K562 (cell line): ENCODE measurements around the gene SIDT1. TPM values are rescaled to one million over a fixed set of nuclear protein-coding genes. Genes with fewer than 3 reads are reported as not detected.

ENCODE experiments used
- ATAC-seq: fragments of 200-7000 bp; cut with Tn5 transposase; 3 replicates; pipeline ENCODE4 v1.9.1; 2020; ENCODE audit warnings: moderate library complexity
- BruUV-seq: library from RNA; stranded (reverse); fragments of 400-500 nt; replicated peaks from 2 replicates; lab custom pipeline; 2021; lab: Mats Ljungman, UMichigan
- CTCF ChIA-PET: fragments of 300-600 bp; formaldehyde crosslinking; extraction: SDS; loops from one replicate; lab custom pipeline; 2021; ENCODE audit warnings: low intra/inter-chr PET ratio; lab: Yijun Ruan, JAX
- POLR2A ChIA-PET: fragments of 300-600, 350-650 bp; sonication (Branson Sonifier 250); formaldehyde crosslinking; extraction: SDS; loops from one replicate; lab custom pipeline; 2021; ENCODE audit warnings: antibody characterized with exemption, inconsistent platforms; lab: Yijun Ruan, JAX
- DNase-seq, 4 experiments: peaks; one replicate each; pipeline versions ENCODE4 v3.0.0 to v3.0.0-alpha.2; 2011 to 2018; ENCODE audit warnings: low spot score in 3 of 4, mixed read lengths in 3 of 4; ENCODE audit errors: extremely low read depth in 1 of 4
- FAIRE-seq: peaks from 2 replicates; lab custom pipeline; 2011; peaks lifted over from hg19 to GRCh38; lab: Jason Lieb, UNC
- H2AFZ ChIP-seq: 2 replicates; pipeline ENCODE4 v1.6.0; 2011; ENCODE audit warnings: low read depth, low read length, control low read depth, inconsistent platforms
- H3K27ac ChIP-seq: fragments of 200-600 bp; 3 replicates; pipeline ENCODE4 v1.8.0; 2011; ENCODE audit warnings: low read depth, mild to moderate bottlenecking, control low read depth, inconsistent platforms, low read length, moderate library complexity, mixed read lengths; ENCODE audit errors: extremely low read depth
- H3K27me3 ChIP-seq, 2 experiments: fragments of 300-600 bp in 1 of 2; 2 replicates in 1 of 2; 3 replicates in 1 of 2; pipeline versions ENCODE4 v1.6.0 to v1.8.0; 2011; ENCODE audit warnings: inconsistent platforms in 2 of 2, low read length in 2 of 2, mild to moderate bottlenecking in 1 of 2, mixed read lengths in 1 of 2, moderate library complexity in 1 of 2; ENCODE audit not compliant: control insufficient read depth in 2 of 2, insufficient read depth in 2 of 2
- H3K36me3 ChIP-seq: fragments of 300-600 bp; 3 replicates; pipeline ENCODE4 v1.8.0; 2011; ENCODE audit warnings: mild to moderate bottlenecking, low read length, inconsistent platforms; ENCODE audit not compliant: control insufficient read depth, insufficient read depth
- H3K4me1 ChIP-seq, 2 experiments: fragments of 200-600 bp in 1 of 2; replicated peaks in 1 of 2; 2 replicates in 1 of 2; 3 replicates in 1 of 2; pipeline versions ENCODE4 v1.5.1 to v1.8.0; 2011; ENCODE audit warnings: inconsistent platforms in 2 of 2, low read length in 2 of 2, mild to moderate bottlenecking in 1 of 2, mixed read lengths in 1 of 2, moderate library complexity in 1 of 2; ENCODE audit not compliant: control insufficient read depth in 2 of 2, insufficient read depth in 2 of 2
- H3K4me2 ChIP-seq: 2 replicates; pipeline ENCODE4 v1.6.1; 2011; ENCODE audit warnings: low read length, control low read depth, inconsistent platforms, mixed read lengths; ENCODE audit not compliant: insufficient read depth
- H3K4me3 ChIP-seq: fragments of 200-600 bp; sonication (generic), shearing (Covaris generic); 2 replicates; pipeline ENCODE4 v1.5.1; 2016; ENCODE audit warnings: control low read depth, inconsistent platforms
- H3K79me2 ChIP-seq: fragments of 200-600 bp; 3 replicates; pipeline ENCODE4 v1.8.0; 2011; ENCODE audit warnings: low read length, inconsistent platforms; ENCODE audit not compliant: control insufficient read depth, insufficient read depth
- H3K9ac ChIP-seq, 2 experiments: 2 replicates each; pipeline versions ENCODE4 v1.6.0 to v1.6.1; 2011; ENCODE audit warnings: low read depth in 2 of 2, low read length in 2 of 2, control low read depth in 1 of 2, inconsistent platforms in 1 of 2, mild to moderate bottlenecking in 1 of 2, mixed read lengths in 1 of 2; ENCODE audit not compliant: insufficient read depth in 1 of 2
- H3K9me1 ChIP-seq: one replicate; pipeline ENCODE4 v1.6.0; 2011; ENCODE audit warnings: inconsistent platforms, mild to moderate bottlenecking, low read length, moderate library complexity; ENCODE audit not compliant: control insufficient read depth, insufficient read depth
- H3K9me3 ChIP-seq: replicated peaks from 2 replicates; pipeline ENCODE4 v1.5.1; 2011; ENCODE audit warnings: low read depth, low read length, inconsistent platforms; ENCODE audit not compliant: control insufficient read depth, insufficient read depth
- H4K20me1 ChIP-seq: replicated peaks from 2 replicates; pipeline ENCODE4 v1.6.1; 2011; ENCODE audit warnings: low read length, inconsistent platforms, mixed read lengths; ENCODE audit not compliant: control insufficient read depth, insufficient read depth
- CHCHD3 ChIP-seq: fragments of 250-450 bp; sonication (Bioruptor Pico); IDR thresholded peaks from 2 replicates; pipeline ENCODE4 v2.1.2; 2022; ENCODE audit warnings: mild to moderate bottlenecking
- DMBX1 ChIP-seq: fragments of 250-450 bp; sonication (Bioruptor Pico); IDR thresholded peaks from 2 replicates; pipeline ENCODE4 v1.8.0; 2022; ENCODE audit warnings: inconsistent platforms, mild to moderate bottlenecking, moderate library complexity, borderline replicate concordance
- DNMT1 ChIP-seq: fragments of 450-650 bp; IDR thresholded peaks from 2 replicates; pipeline ENCODE4 v1.6.1; 2016; ENCODE audit warnings: antibody characterized with exemption, mild to moderate bottlenecking
- FOXK2 ChIP-seq, 2 experiments: fragments of 450-650 bp; IDR thresholded peaks in 1 of 2; conservative IDR thresholded peaks in 1 of 2; 2 replicates each; pipeline ENCODE4 v1.6.1; 2016; ENCODE audit warnings: low read depth in 2 of 2, mild to moderate bottlenecking in 1 of 2
- NFATC3 ChIP-seq: fragments of 450-650 bp; IDR thresholded peaks from 2 replicates; pipeline ENCODE4 v1.6.1; 2017; ENCODE audit warnings: mild to moderate bottlenecking
- NR2F6 ChIP-seq: fragments of 450-650 bp; formaldehyde crosslinking; IDR thresholded peaks from 2 replicates; pipeline ENCODE4 v1.4.0; 2020; ENCODE audit warnings: mild to moderate bottlenecking
- PTBP1 ChIP-seq: fragments of 200-400 bp; formaldehyde crosslinking; IDR thresholded peaks from 2 replicates; pipeline ENCODE4 v1.6.1; 2017; ENCODE audit warnings: low read depth, low read length
- SREBF2 ChIP-seq: sonication (generic); formaldehyde crosslinking; IDR thresholded peaks from 2 replicates; pipeline ENCODE4 v1.4.0; 2020; ENCODE audit warnings: mild to moderate bottlenecking, missing genetic modification reagents
- TCF7 ChIP-seq: sonication (generic); IDR thresholded peaks from 2 replicates; pipeline ENCODE4 v1.6.1; 2016; ENCODE audit warnings: antibody characterized with exemption, borderline replicate concordance
- THRAP3 ChIP-seq: fragments of 450-650 bp; IDR thresholded peaks from 2 replicates; pipeline ENCODE4 v1.6.1; 2016; ENCODE audit warnings: mild to moderate bottlenecking, inconsistent platforms, borderline replicate concordance
- TOE1 ChIP-seq, 2 experiments: fragments of 450-650 bp in 1 of 2; sonication (generic) in 1 of 2; formaldehyde crosslinking in 1 of 2; IDR thresholded peaks; 2 replicates each; pipeline versions ENCODE4 v1.7.1 to v1.8.0; 2016 to 2022; ENCODE audit warnings: borderline replicate concordance in 2 of 2, mild to moderate bottlenecking in 2 of 2, antibody characterized with exemption in 1 of 2, inconsistent platforms in 1 of 2, low read depth in 1 of 2, missing genetic modification reagents in 1 of 2, moderate library complexity in 1 of 2
- U2AF1 ChIP-seq: fragments of 200-400 bp; formaldehyde crosslinking; optimal IDR thresholded peaks from 2 replicates; pipeline ENCODE3; 2017; ENCODE audit warnings: mild to moderate bottlenecking, low read depth, low read length, moderate library complexity
- ZNF184 ChIP-seq: sonication (generic); formaldehyde crosslinking; IDR thresholded peaks from 2 replicates; pipeline ENCODE4 v1.5.0; 2020; ENCODE audit warnings: missing genetic modification reagents
- ZNF408 ChIP-seq: fragments of 250-450 bp; sonication (Bioruptor Pico); IDR thresholded peaks from 2 replicates; pipeline ENCODE4 v1.4.0; 2020; ENCODE audit warnings: low read depth, mild to moderate bottlenecking, moderate library complexity
- ZNF780A ChIP-seq: fragments of 250-450 bp; sonication (Bioruptor Pico); IDR thresholded peaks from 2 replicates; pipeline ENCODE4 v1.5.0; 2021; ENCODE audit warnings: mild to moderate bottlenecking
- WGBS: fragments of 100-300 bp; shearing (Covaris generic); methylation state at CpG from one replicate; pipeline ENCODE4 v1.1.6; 2016; ENCODE audit warnings: low coverage, mixed read lengths; ENCODE audit not compliant: insufficient coverage; ENCODE audit errors: missing lambda C conversion rate; 5-methylcytosine and 5-hydroxymethylcytosine counted together
- in situ Hi-C: fragments of 300-500 bp; cut with MboI; formaldehyde crosslinking; loops from 4 replicates; pipeline ENCODE4 v1.15.0; 2018; ENCODE audit warnings: inconsistent platforms, mixed read lengths
- intact Hi-C: fragments of 100-400 bp; cut with micrococcal nuclease; formaldehyde crosslinking; loops from 2 replicates; pipeline ENCODE4 v1.14.2; 2022
- polyA plus RNA-seq, 8 experiments: library from polyadenylated mRNA; depleted of rRNA in 4 of 8; stranded (reverse) in 5 of 8; unstranded in 3 of 8; fragments of >200 nt; fragmentation: Nextera tagmentation in 2 of 8; fragmentation: Illumina TruSeq in 1 of 8; extraction: Ambion mirVana in 2 of 8; extraction: Trizol in 1 of 8; gene quantifications; 2 replicates each; pipeline versions ENCODE4 v1.2.1 to v1.2.3, GENCODE V29; 2011 to 2014; ENCODE audit warnings: inconsistent platforms in 1 of 8, missing spikeins in 1 of 8
- total RNA-seq, 7 experiments: library from RNA; depleted of rRNA in 6 of 7; stranded (reverse); fragments of >200 nt in 6 of 7; fragmentation: Illumina TruSeq in 2 of 7; extraction: Trizol in 2 of 7; gene quantifications; 2 replicates each; pipeline versions ENCODE4 v1.2.1 to v1.2.3, GENCODE V29; 2011 to 2021; ENCODE audit warnings: low replicate concordance in 1 of 7

The SIDT1 gene
- total and polyA plus RNA-seq, 9 of the 15 experiments (the other 6 are each of a cell fraction or from before 2014, with no cell fraction given), result not detected

- no peak for TF ChIP-seq U2AF1
- TF ChIP-seq THRAP3, result no peak
- no peak for TF ChIP-seq TOE1 (IDR thresholded peaks at IDR 0.05; ENCODE audit: borderline replicate concordance)
- TF ChIP-seq TOE1 (CRISPR knock-in tag; IDR thresholded peaks at IDR 0.05; ENCODE audit: borderline replicate concordance, low read depth), result no peak
Observed at GRCh38 chr3:113523241-113523640, 9.1 kb upstream of the SIDT1 start (continued).

- no peak overlapping the region for H2AFZ ChIP-seq
- peaks cover 0 to 9% of the 10 kb centered on the region in 2 experiments; a peak in 3 of 5 replicates for H3K4me1 ChIP-seq
- H3K9me1 ChIP-seq, result no peaks in the 10 kb centered on the region
- intact Hi-C loops (no loop called here), in situ Hi-C loops (no loop called here)
- no peak overlapping the region for H3K4me3 ChIP-seq
- no peak overlapping the region for H3K27ac ChIP-seq
- TF ChIP-seq FOXK2 (conservative IDR thresholded peaks at IDR 0.05 in 1 of 2, IDR thresholded peaks at IDR 0.05 in 1 of 2; ENCODE audit: low read depth in 2 of 2), result no peak
- TF ChIP-seq CHCHD3 (CRISPR knock-in tag), result no peak
- no peak for TF ChIP-seq TCF7
- no peak for TF ChIP-seq ZNF184 (CRISPR knock-in tag)
- TF ChIP-seq NFATC3, result no peak
- no peak for TF ChIP-seq NR2F6 (CRISPR knock-in tag)
- no peak for TF ChIP-seq PTBP1
- no peak for TF ChIP-seq DMBX1 (CRISPR knock-in tag)
- TF ChIP-seq ZNF408, result no peak
- no peak for TF ChIP-seq ZNF780A
- TF ChIP-seq SREBF2 (CRISPR knock-in tag), result no peak
- no peak for TF ChIP-seq DNMT1
- WGBS, result 16% methylated on average over 32 of the region's 66 CpGs
- H3K79me2 ChIP-seq, result no peaks in the 10 kb centered on the region
- H3K4me2 ChIP-seq, result no peak overlapping the region
- no peak overlapping the region; a peak in 1 of 4 replicates for H3K9ac ChIP-seq
- H3K27me3 ChIP-seq, result peaks cover 5 to 22% of the 10 kb centered on the region in 2 experiments; a peak in 4 of 5 replicates
- FAIRE-seq (no peak), ATAC-seq (no peak), DNase-seq (no peak)
- CTCF ChIA-PET, result no interaction called here
- no peaks in the 10 kb centered on the region for H3K36me3 ChIP-seq
- BruUV-seq, result no TSS peak
- POLR2A ChIA-PET, result no interaction called here
- H3K9me3 ChIP-seq, result no peaks in the 10 kb centered on the region
- no peaks in the 10 kb centered on the region for H4K20me1 ChIP-seq
Observed at GRCh38 chr3:113532698-113533533, 561 bp downstream of the SIDT1 start.
